ENCODE results near the gene BAG3.

The BAG3 gene

DNA sequence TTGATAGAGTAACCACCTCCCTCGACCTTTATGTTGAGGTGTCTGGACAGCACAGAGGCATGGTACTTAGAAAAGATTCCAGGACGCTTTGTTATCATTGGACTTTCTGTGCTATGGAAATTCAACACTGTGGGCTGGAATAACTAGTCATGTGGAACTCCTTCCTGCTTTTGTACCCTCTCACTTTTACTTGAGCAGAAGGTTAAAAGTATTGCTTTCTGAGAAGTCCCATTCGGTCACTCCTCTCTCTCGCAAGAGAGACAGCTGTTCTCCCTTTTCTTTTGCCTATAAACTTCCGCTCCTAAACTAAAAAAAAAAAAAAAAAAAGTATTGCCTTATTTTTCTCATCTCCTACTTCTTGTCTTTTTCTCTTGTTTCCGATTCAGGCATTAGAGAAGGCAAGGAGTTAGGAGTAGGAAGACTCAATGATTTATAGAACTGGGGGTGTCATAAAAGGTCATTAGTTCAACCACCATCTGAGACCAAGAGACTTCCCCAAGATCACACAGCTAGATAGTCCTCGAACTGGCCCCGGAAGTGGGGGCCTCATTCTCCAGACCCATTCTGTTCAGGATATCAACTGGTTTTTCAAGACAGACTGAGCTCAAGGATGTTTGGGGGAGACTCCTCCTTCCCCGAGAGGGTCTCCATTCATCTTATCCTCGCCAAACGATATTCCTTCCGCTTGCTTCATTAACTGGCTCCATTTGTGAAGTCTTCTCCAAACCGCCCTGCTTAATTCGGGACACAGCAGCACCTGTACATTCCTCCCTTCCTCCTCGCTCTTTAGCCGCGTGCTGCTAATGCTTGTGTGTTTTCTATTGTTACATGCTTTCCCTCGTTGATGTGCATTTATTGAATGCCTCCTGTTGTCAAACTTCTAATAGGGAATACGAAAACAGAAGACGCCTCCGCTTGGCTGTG, 73.7 kb downstream of the BAG3 start:
- H3K9me3 ChIP-seq (replicated peaks; ENCODE audit: low read length): no peaks in the 10 kb centered on the region
- peak overlapping the region; percentile 86 for H3K9ac ChIP-seq (ENCODE audit: low read depth, low read length)
- no peaks in the 10 kb centered on the region for H3K27me3 ChIP-seq (ENCODE audit: control insufficient read depth, insufficient read depth, low read length)
- peak overlapping the region; percentile 84 for H3K4me2 ChIP-seq (ENCODE audit: low read length)
- peak overlapping the region; percentile 81 for H3K4me3 ChIP-seq (ENCODE audit: low read length)
- no peaks in the 10 kb centered on the region for H3K36me3 ChIP-seq (ENCODE audit: insufficient read depth, low read length)
- peaks cover 18% of the 10 kb centered on the region for H3K4me1 ChIP-seq (ENCODE audit: control insufficient read depth, insufficient read depth, low read length)

DNA sequence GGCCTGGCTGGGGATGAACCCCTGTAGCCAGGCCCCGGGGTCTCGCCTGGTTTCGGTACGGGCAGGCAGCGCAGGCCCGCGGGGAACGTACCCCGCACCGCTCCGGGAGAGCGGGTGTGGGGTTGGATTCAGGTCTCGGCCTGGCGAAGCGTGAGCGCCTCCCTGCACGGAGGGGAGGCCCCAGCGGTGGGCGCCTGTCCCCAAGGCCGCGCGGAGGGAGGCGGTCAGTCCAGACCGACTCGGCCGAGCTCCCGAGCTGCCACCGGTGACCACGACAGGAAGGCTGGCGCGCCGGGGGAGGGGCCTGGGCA, 74.3 kb downstream of the BAG3 start:
- Histone ChIP-seq H3K4me3 (ENCODE audit: low read length) (peak overlapping the region; percentile 81), H3K4me2 (ENCODE audit: low read length) (peak overlapping the region; percentile 84), H3K9me3 (replicated peaks; ENCODE audit: low read length) (no peaks in the 10 kb centered on the region), H3K36me3 (ENCODE audit: insufficient read depth, low read length) (no peaks in the 10 kb centered on the region), H3K9ac (ENCODE audit: low read depth, low read length) (peak overlapping the region; percentile 86), H3K27me3 (ENCODE audit: control insufficient read depth, insufficient read depth, low read length) (no peaks in the 10 kb centered on the region), H3K4me1 (ENCODE audit: control insufficient read depth, insufficient read depth, low read length) (peaks cover 18% of the 10 kb centered on the region)

DNA sequence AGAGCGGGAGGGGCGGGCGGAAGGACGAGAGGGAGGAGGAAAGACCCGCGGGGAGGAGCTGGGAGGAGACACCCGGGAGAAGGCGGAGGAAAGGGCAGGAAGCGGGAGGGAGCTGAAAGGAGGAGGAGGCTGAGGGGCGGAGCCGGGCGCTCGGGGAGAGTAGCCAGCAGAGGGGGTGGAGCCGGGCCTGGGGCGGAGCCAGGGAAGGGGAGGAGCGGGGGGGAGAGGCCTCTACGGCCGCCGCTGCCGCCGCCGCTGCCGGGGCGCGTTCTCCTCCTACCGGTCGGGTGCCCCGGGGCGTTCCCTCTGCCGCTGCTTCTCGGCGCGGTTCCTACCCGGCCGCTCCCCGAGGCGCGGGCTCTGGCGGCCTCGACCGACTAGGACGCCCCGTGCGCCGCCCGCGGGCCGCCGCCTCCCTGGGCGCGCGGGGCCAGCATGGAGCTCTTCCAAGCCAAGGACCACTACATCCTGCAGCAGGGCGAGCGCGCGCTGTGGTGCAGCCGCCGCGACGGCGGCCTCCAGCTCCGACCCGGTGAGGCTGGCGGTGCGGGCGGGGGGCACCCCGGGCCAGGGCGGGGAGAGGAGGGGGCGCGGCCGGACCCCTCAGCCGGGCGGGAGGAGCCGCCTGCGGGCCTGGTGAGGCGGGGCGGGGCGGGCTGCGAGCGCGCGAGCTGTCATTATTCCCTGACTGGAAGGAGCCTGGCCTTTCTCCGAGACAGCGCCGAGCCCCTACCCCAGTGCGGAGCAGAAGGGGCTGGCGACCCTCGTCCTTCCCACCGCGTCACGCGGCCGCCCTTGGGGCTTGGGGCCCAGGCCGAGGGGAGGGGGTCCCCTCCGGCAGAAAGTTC, 74.9 kb downstream of the BAG3 start, which contains the start of gene INPP5F:
Gene INPP5F, plus strand, starts transcription at position 223 of the 848 bp plus-strand sequence. Its CDS starts 213 bp downstream, at position 436.
- Histone ChIP-seq H3K36me3 (ENCODE audit: insufficient read depth, low read length) (no peaks in the 10 kb centered on the region), H3K4me2 (ENCODE audit: low read length) (peak within 1 kb of the TSS; percentile 90), H3K27me3 (ENCODE audit: control insufficient read depth, insufficient read depth, low read length) (no peaks in the 10 kb centered on the region), H3K4me3 (ENCODE audit: low read length) (peak within 1 kb of the TSS; percentile 81), H3K9ac (ENCODE audit: low read depth, low read length) (peak within 1 kb of the TSS; percentile 86), H3K4me1 (ENCODE audit: control insufficient read depth, insufficient read depth, low read length) (peaks cover 18% of the 10 kb centered on the region), H3K9me3 (replicated peaks; ENCODE audit: low read length) (no peaks in the 10 kb centered on the region)

DNA sequence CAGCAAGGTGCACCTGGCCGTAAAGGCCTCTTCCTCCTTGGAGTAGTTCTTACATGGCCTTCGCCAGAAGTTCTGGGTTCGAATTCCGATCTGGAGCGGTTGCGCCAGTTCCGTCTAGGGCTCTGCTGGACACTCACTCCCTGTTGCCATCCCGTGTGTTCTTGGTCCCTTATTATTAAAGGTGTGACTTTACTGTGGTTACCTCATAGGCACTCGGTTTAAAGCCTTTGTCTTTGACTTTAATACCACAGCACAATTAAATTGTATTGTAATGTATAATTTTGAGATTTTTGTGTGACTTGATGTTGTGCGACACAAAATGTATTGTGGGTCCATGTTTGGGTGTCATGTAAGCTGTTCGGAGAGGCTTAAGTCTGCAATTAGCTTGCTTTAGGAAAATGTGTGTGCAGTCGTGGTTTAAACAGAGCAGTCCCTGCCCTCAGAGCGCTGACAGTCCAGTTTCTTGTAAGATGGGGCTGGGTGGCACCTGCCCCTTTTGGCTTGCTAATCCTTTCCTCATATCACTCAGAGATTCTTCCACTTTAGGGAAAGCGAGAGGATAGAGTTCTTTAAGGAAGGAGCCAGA, 75.6 kb downstream of the BAG3 start:
- Histone ChIP-seq H3K4me2 (ENCODE audit: low read length) (peak overlapping the region; percentile 90), H3K27me3 (ENCODE audit: control insufficient read depth, insufficient read depth, low read length) (no peaks in the 10 kb centered on the region), H3K9me3 (replicated peaks; ENCODE audit: low read length) (no peaks in the 10 kb centered on the region), H3K4me1 (ENCODE audit: control insufficient read depth, insufficient read depth, low read length) (peaks cover 18% of the 10 kb centered on the region), H3K4me3 (ENCODE audit: low read length) (peak overlapping the region; percentile 81), H3K9ac (ENCODE audit: low read depth, low read length) (peak overlapping the region; percentile 77), H3K36me3 (ENCODE audit: insufficient read depth, low read length) (no peaks in the 10 kb centered on the region)
